Ovary (tissue), 9 donors: Measurements from ENCODE around the gene AKR1E2. TPM values are rescaled to one million over a fixed set of nuclear protein-coding genes. Genes with fewer than 3 reads are reported as not detected.

ENCODE experiments used
- DNase-seq, 5 donors: peaks; one replicate each; pipeline ENCODE4 v3.0.0-alpha.2; 2019 to 2020
- H3K27ac ChIP-seq, 2 donors: fragments of 200-600 bp; one replicate each; pipeline versions ENCODE4 v1.5.1 to v1.8.0; 2019 to 2022
- H3K27me3 ChIP-seq: fragments of 200-600 bp; one replicate; pipeline ENCODE4 v1.8.0; 2022
- H3K36me3 ChIP-seq: fragments of 200-600 bp; sonication (generic); one replicate; pipeline ENCODE4 v1.5.1; 2019
- H3K4me1 ChIP-seq: one replicate; pipeline ENCODE4 v1.8.1; 2013; ENCODE audit warnings: mild to moderate bottlenecking, moderate library complexity; ENCODE audit not compliant: insufficient read depth
- H3K4me3 ChIP-seq: fragments of 200-600 bp; sonication (generic); one replicate; pipeline ENCODE4 v1.5.1; 2017
- H3K9me3 ChIP-seq, 2 donors: fragments of 200-600 bp in 1 of 2; sonication (generic) in 1 of 2; one replicate each; pipeline versions ENCODE4 v1.5.1 to v1.8.1; 2013 to 2019; ENCODE audit warnings: mild to moderate bottlenecking in 1 of 2, moderate library complexity in 1 of 2
- EP300 ChIP-seq: sonication (generic); formaldehyde crosslinking; IDR thresholded peaks from one replicate; pipeline ENCODE4 v1.6.1; 2017; ENCODE audit warnings: antibody characterized with exemption
- POLR2A ChIP-seq: fragments of 450-650 bp; IDR thresholded peaks from one replicate; pipeline ENCODE4 v1.6.1; 2017; ENCODE audit warnings: antibody characterized with exemption, mild to moderate bottlenecking, moderate library complexity
- WGBS, 3 donors: extraction: QIAGEN DNeasy Blood & Tissue Kit in 1 of 3; methylation state at CpG; one replicate each; pipeline versions ENCODE4 v1.1.5 to v1.1.7; 2013 to 2017; 5-methylcytosine and 5-hydroxymethylcytosine counted together
- intact Hi-C, 4 donors: fragments of 100-400 bp; cut with DNase I; formaldehyde crosslinking; loops; one replicate each; pipeline versions ENCODE4 v1.11.0 to v1.15.1; 2022 to 2023
- polyA plus RNA-seq, 2 donors: library from polyadenylated mRNA; stranded (reverse); fragments of 200-250 nt in 1 of 2; fragments of 350-450 nt in 1 of 2; fragmentation: Illumina TruSeq in 1 of 2; extraction: RNeasy Lipid Tissue Mini Kit (QIAGEN cat#74804) in 1 of 2; gene quantifications; one replicate each; pipeline ENCODE4 v1.2.3, GENCODE V29; 2013 to 2014
- total RNA-seq, 7 donors: library from RNA; depleted of rRNA in 2 of 7; stranded (reverse); fragments of >200 nt in 2 of 7; fragmentation: NEBNext Ultra II Directional in 3 of 7; extraction: Animal tissue kit (Norgen Biotek cat#: 25700) in 3 of 7; gene quantifications; one replicate each; pipeline versions ENCODE4 v1.1.0 to v1.2.4, GENCODE V29; 2016 to 2023
- TF ChIP-seq, protein P1 (sequence below), 3 donors: fragments of 450-650 bp in 2 of 3; fragments of 200-600 bp in 1 of 3; IDR thresholded peaks; one replicate each; pipeline versions ENCODE4 v1.5.1 to v1.8.0; 2016 to 2022; ENCODE audit warnings: antibody characterized with exemption in 3 of 3, mild to moderate bottlenecking in 1 of 3
- donor health status: DM: no; HTN: no; CAD: no; lungs with moderate emphysema.
- donor health status: DM: no; HTN: no; CAD: no.
- donor health status: Bipolar disorder and iron deficiency.
- donor health status: DM: yes; HTN: yes; CAD: no.
- donor health status: DM: no; HTN: no; CAD: no.
- donor health status: DM: yes; HTN: yes; CAD: no.

Gene AKR1E2
- total and polyA plus RNA-seq, 9 donors = 1.3 to 8.1 (median 4.4) TPM

DNA sequence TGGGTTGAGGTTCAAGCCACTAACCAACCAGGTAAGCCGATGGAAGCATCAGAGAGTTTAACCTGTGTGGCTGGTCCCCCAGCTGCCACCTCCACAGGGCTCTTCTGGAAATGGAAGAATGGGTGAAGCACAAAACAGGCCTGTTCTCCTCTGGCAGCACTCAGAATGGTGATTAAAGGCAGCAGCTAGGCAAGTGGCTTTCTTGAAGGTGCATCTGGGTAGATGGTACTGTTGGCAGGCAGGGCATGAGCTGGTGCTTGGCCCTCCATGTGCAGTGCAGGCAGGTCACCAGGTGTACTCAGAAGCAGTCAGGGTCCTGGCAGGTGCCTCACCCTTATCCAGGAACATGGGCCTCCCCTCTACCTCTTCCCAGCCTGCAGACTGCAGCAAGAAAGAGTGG is 11.5 kb downstream of the AKR1E2 start:
- Histone ChIP-seq H3K27ac (no peak overlapping the region), H3K9me3 (no peaks in the 10 kb centered on the region), H3K4me1 (no peaks in the 10 kb centered on the region), H3K36me3 (no peaks in the 10 kb centered on the region), H3K27me3 (no peaks in the 10 kb centered on the region), H3K4me3 (no peak overlapping the region)
- no peak for DNase-seq
- WGBS, 3 donors = 96 to 100% (median 100%) methylated on average over 1 of the region's 1 CpG
- intact Hi-C loops = no loop called here
- TF ChIP-seq POLR2A = no peak
- no peak for TF ChIP-seq EP300

GRCh38 chr10:4838743-4839142 is 12.7 kb downstream of the AKR1E2 start:
- DNase-seq = no peak
- 70 to 82% (median 76%) methylated on average over 3 of the region's 3 CpGs for WGBS, 3 donors
- Histone ChIP-seq H3K4me3 (no peak overlapping the region), H3K4me1 (no peaks in the 10 kb centered on the region), H3K36me3 (no peaks in the 10 kb centered on the region), H3K27ac (no peak overlapping the region), H3K9me3 (no peaks in the 10 kb centered on the region), H3K27me3 (no peaks in the 10 kb centered on the region)
- intact Hi-C loops = no loop called here
- no peak for TF ChIP-seq EP300
- TF ChIP-seq, protein P1, sequence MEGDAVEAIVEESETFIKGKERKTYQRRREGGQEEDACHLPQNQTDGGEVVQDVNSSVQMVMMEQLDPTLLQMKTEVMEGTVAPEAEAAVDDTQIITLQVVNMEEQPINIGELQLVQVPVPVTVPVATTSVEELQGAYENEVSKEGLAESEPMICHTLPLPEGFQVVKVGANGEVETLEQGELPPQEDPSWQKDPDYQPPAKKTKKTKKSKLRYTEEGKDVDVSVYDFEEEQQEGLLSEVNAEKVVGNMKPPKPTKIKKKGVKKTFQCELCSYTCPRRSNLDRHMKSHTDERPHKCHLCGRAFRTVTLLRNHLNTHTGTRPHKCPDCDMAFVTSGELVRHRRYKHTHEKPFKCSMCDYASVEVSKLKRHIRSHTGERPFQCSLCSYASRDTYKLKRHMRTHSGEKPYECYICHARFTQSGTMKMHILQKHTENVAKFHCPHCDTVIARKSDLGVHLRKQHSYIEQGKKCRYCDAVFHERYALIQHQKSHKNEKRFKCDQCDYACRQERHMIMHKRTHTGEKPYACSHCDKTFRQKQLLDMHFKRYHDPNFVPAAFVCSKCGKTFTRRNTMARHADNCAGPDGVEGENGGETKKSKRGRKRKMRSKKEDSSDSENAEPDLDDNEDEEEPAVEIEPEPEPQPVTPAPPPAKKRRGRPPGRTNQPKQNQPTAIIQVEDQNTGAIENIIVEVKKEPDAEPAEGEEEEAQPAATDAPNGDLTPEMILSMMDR (IDR thresholded peaks at IDR 0.05) = no peak
- TF ChIP-seq POLR2A = no peak

DNA sequence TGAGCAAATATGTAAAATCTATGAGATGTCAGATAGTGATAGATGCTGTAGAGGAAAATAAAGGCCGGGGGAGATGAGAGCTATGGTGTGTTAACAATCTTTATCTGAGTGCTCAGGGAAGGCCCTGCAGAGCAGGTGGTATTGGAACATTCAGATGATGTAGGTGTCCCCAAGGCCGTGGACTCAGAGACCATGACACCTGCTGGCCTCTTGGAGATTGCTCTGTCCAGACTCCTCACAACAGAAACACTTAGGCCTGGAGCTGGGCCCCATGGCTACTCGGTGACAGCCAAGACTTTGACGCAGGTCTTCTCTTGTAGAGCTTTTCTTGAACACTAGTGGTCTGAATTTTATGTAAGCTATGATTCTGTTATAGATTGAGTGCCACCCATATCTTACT is 13.3 kb downstream of the AKR1E2 start:
- intact Hi-C loops = no loop called here
- TF ChIP-seq POLR2A (no peak), EP300 (no peak)
- TF ChIP-seq, protein P1 (IDR thresholded peaks at IDR 0.05) = no peak
- WGBS, 3 donors = 83 to 89% (median 84%) methylated on average over 4 of the region's 4 CpGs
- Histone ChIP-seq H3K4me3 (no peak overlapping the region), H3K36me3 (no peaks in the 10 kb centered on the region), H3K4me1 (no peaks in the 10 kb centered on the region), H3K27me3 (no peaks in the 10 kb centered on the region), H3K27ac (no peak overlapping the region), H3K9me3 (no peaks in the 10 kb centered on the region)
- DNase-seq = no peak

DNA sequence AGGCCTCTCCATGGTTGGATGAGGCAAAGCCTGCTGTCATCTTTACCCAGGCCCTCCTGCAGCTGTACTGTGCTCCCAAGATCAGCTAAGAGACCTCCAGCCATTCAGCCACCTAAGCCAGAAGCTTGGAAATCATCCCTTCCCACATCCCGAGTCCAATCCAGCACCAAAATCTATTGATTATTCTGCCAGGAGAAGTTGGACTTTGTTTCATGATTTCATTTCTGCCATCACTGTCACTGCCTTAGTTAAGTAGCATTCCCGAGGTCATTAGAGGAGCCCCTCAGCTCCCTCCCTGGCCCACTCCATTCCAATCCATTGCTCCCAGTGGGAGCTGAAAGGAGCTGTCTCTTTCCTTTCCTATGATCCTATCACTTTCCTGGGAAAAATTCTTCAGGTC is 14.1 kb downstream of the AKR1E2 start:
- H3K27ac ChIP-seq = no peak overlapping the region
- H3K36me3 ChIP-seq = no peaks in the 10 kb centered on the region
- H3K27me3 ChIP-seq = no peaks in the 10 kb centered on the region
- H3K9me3 ChIP-seq = no peaks in the 10 kb centered on the region
- TF ChIP-seq EP300 (no peak), POLR2A (no peak)
- TF ChIP-seq, protein P1 (IDR thresholded peaks at IDR 0.05) = no peak
- intact Hi-C loops = loop anchor here in 1 of 4 donors (10.0 kb wide), 1 partner anchor 445 kb away; no protein-coding TSS in a partner anchor
- H3K4me1 ChIP-seq = no peaks in the 10 kb centered on the region
- no peak for DNase-seq
- 79 to 89% (median 86%) methylated on average over 2 of the region's 2 CpGs for WGBS, 3 donors
- H3K4me3 ChIP-seq = no peak overlapping the region

DNA sequence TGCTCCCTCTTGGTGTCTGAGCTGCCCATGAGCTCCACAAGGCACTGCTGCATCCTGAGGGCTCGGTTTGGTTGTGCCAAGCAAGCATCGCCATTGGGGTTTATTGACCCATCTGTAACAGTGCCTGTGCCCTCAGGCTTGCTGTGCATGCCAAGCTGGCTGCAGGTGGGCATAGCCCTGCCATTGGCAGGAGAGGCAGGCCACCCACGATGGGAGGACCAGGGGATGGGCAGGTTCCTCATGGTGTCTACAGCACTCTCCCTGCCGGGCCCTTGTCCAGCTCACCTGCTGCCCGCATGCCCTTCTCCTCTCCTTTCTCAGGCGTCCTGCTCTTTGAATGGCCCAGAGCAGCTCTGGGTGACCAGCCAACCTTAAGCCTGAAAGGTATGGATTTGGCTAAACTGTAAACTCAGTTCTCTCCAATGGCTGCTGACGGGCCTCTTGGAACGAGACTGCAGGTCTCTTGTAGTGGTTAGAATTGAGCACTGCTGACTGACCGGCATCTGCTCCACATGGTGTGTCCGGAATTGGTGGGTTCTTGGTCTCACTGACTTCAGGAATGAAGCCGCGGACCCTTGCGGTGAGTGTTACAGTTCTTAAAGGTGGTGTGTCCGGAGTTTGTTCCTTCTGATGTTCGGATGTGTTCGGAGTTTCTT is 17.6 kb downstream of the AKR1E2 start:
- Histone ChIP-seq H3K4me1 (no peaks in the 10 kb centered on the region), H3K36me3 (no peaks in the 10 kb centered on the region), H3K27ac (no peak overlapping the region), H3K27me3 (no peaks in the 10 kb centered on the region), H3K4me3 (no peak overlapping the region), H3K9me3 (no peaks in the 10 kb centered on the region)
- no peak for DNase-seq
- WGBS, 3 donors = 92% methylated on average over 16 of the region's 16 CpGs
- TF ChIP-seq EP300 = no peak
- TF ChIP-seq POLR2A = no peak
- TF ChIP-seq, protein P1 (IDR thresholded peaks at IDR 0.05) = no peak
- intact Hi-C loops = loop anchor here in 1 of 4 donors (10.0 kb wide), 1 partner anchor 441 kb away; no protein-coding TSS in a partner anchor
